SKM-1 (cell line): ENCODE measurements around the gene AOPEP.
A peak's percentile ranks its signal among the peaks of the same experiment; 100 is the strongest.

Source experiments
- DNase-seq: peaks from one replicate; lab custom pipeline; 2025; ENCODE audit not compliant: unreplicated experiment; lab: John Stamatoyannopoulos, UW

The AOPEP gene

GRCh38 chr9:95104980-95105379 lies 378.5 kb downstream of the AOPEP start:
- DNase-seq, result no peak

- DNase-seq, result no peak
Observed at GRCh38 chr9:95105519-95106287, 379.2 kb downstream of the AOPEP start.

- DNase-seq, result no peak
Observed at GRCh38 chr9:95107001-95107749, 380.7 kb downstream of the AOPEP start.

GRCh38 chr9:95107976-95108375 lies 381.5 kb downstream of the AOPEP start:
- no peak for DNase-seq

GRCh38 chr9:95108777-95109176 lies 382.3 kb downstream of the AOPEP start:
- no peak for DNase-seq

GRCh38 chr9:95109456-95109855 lies 383.0 kb downstream of the AOPEP start:
- no peak for DNase-seq

- DNase-seq, result no peak
Observed at GRCh38 chr9:95110921-95111525, 384.5 kb downstream of the AOPEP start.

GRCh38 chr9:95111716-95112115 lies 385.2 kb downstream of the AOPEP start:
- no peak for DNase-seq

GRCh38 chr9:95112436-95113280 lies 386.2 kb downstream of the AOPEP start:
- no peak for DNase-seq

- no peak for DNase-seq
Observed at GRCh38 chr9:95115104-95115503, 388.6 kb downstream of the AOPEP start.

- no peak for DNase-seq
Observed at GRCh38 chr9:95116002-95116807, 389.7 kb downstream of the AOPEP start.

- DNase-seq, result no peak
Observed at GRCh38 chr9:95116808-95117204, 390.3 kb downstream of the AOPEP start.

GRCh38 chr9:95118596-95118995 lies 392.1 kb downstream of the AOPEP start:
- DNase-seq, result no peak

GRCh38 chr9:95120781-95121370 lies 394.4 kb downstream of the AOPEP start:
- DNase-seq, result no peak

- no peak for DNase-seq
Observed at GRCh38 chr9:95124582-95125367, 398.3 kb downstream of the AOPEP start.

GRCh38 chr9:95125652-95126051 lies 399.2 kb downstream of the AOPEP start:
- DNase-seq, result no peak

- DNase-seq, result no peak
Observed at GRCh38 chr9:95126739-95127138, 400.2 kb downstream of the AOPEP start.

GRCh38 chr9:95127249-95128176 lies 401.0 kb downstream of the AOPEP start:
- DNase-seq, result peak; percentile 2
